DOHH2 (cell line): ENCODE measurements around the gene PRPS1.

ENCODE experiments used
- H3F3A ChIP-seq: fragments of 200-600 bp; sonication (generic), shearing (Covaris generic); 2 replicates; pipeline ENCODE4 v1.6.0; 2016; ENCODE audit warnings: antibody characterized with exemption, mild to moderate bottlenecking; ENCODE audit not compliant: control insufficient read depth, insufficient read depth
- H3K27ac ChIP-seq: fragments of 200-600 bp; sonication (generic); 2 replicates; pipeline ENCODE4 v1.5.1; 2014; ENCODE audit warnings: low read depth, mild to moderate bottlenecking, low read length, moderate library complexity
- H3K27me3 ChIP-seq: fragments of 200-600 bp; sonication (generic); 2 replicates; pipeline ENCODE4 v1.6.1; 2014; ENCODE audit warnings: mild to moderate bottlenecking, low read length, mixed read lengths; ENCODE audit not compliant: control insufficient read depth
- H3K36me3 ChIP-seq: fragments of 200-600 bp; sonication (generic); 2 replicates; pipeline ENCODE4 v1.6.1; 2014; ENCODE audit warnings: mild to moderate bottlenecking, low read length, moderate library complexity, mixed read lengths; ENCODE audit not compliant: control insufficient read depth
- H3K4me1 ChIP-seq: fragments of 200-600 bp; sonication (generic); 2 replicates; pipeline ENCODE4 v1.6.1; 2014; ENCODE audit warnings: mild to moderate bottlenecking, low read length, mixed read lengths; ENCODE audit not compliant: control insufficient read depth
- H3K4me2 ChIP-seq: fragments of 200-600 bp; sonication (generic); 2 replicates; pipeline ENCODE4 v1.6.0; 2014; ENCODE audit warnings: mild to moderate bottlenecking, low read length, moderate library complexity
- H3K4me3 ChIP-seq: fragments of 200-600 bp; sonication (generic); 2 replicates; pipeline ENCODE4 v1.5.1; 2014; ENCODE audit warnings: mild to moderate bottlenecking, low read length, mixed read lengths
- H3K79me2 ChIP-seq: fragments of 200-600 bp; sonication (generic); 2 replicates; pipeline ENCODE4 v1.6.1; 2014; ENCODE audit warnings: mild to moderate bottlenecking, low read length, mixed read lengths; ENCODE audit not compliant: control insufficient read depth
- H3K9me2 ChIP-seq: fragments of 200-600 bp; sonication (generic); replicated peaks from 2 replicates; pipeline ENCODE4 v1.6.1; 2014; ENCODE audit warnings: mild to moderate bottlenecking, low read length, mixed read lengths; ENCODE audit not compliant: control insufficient read depth
- H3K9me3 ChIP-seq: fragments of 200-600 bp; sonication (generic); 2 replicates; pipeline ENCODE4 v1.6.1; 2014; ENCODE audit warnings: antibody characterized with exemption, low read length, mixed read lengths; ENCODE audit not compliant: control insufficient read depth, insufficient read depth
- H4K20me1 ChIP-seq: fragments of 200-600 bp; sonication (generic); 2 replicates; pipeline ENCODE4 v1.6.0; 2014; ENCODE audit warnings: low read depth, mild to moderate bottlenecking, antibody characterized with exemption, low read length, moderate library complexity; ENCODE audit not compliant: control insufficient read depth, insufficient read depth
- EZH2phosphoT487 ChIP-seq: fragments of 200-600 bp; sonication (generic); IDR thresholded peaks from 2 replicates; pipeline ENCODE4 v1.6.1; 2017; ENCODE audit warnings: borderline replicate concordance, mild to moderate bottlenecking, antibody characterized with exemption, low read length, moderate library complexity, mixed read lengths
- TF ChIP-seq, protein P1 (sequence below): fragments of 200-600 bp; sonication (generic); IDR thresholded peaks from one replicate; pipeline ENCODE4 v1.5.1; 2014; ENCODE audit warnings: antibody characterized with exemption, mild to moderate bottlenecking, low read depth, low read length; ENCODE audit not compliant: poor library complexity, severe bottlenecking

PRPS1 gene

DNA sequence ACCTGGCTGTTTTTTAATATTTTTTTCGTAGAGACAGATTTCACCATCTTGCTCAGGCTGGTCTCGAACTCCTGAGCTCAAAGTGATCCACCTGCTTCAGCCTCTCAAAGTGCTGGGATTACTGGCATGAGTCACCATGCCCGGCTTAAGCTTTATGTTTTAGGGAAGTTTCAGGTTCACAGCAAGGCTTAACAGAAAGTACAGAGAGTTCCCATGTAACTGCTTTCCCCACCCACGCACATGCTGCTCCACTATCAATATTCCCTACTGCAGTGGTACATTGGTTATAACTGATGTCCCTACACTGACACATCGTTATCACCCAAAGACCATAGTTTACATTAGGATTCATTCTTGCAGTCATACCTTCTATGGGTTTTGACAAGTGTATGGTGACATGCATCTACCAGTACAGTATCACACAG, 62.7 kb downstream of the PRPS1 start:
- Histone ChIP-seq H4K20me1 (no peaks in the 10 kb centered on the region), H3K4me3 (no peak overlapping the region), H3K4me2 (no peak overlapping the region), H3K36me3 (no peaks in the 10 kb centered on the region), H3K79me2 (no peaks in the 10 kb centered on the region), H3F3A (peaks cover 7% of the 10 kb centered on the region; the same call in 1 of the 2 replicates), H3K4me1 (peaks cover 22% of the 10 kb centered on the region), H3K27ac (no peak overlapping the region), H3K27me3 (no peaks in the 10 kb centered on the region), H3K9me3 (no peaks in the 10 kb centered on the region), H3K9me2 (no peaks in the 10 kb centered on the region)
- TF ChIP-seq, protein P1, sequence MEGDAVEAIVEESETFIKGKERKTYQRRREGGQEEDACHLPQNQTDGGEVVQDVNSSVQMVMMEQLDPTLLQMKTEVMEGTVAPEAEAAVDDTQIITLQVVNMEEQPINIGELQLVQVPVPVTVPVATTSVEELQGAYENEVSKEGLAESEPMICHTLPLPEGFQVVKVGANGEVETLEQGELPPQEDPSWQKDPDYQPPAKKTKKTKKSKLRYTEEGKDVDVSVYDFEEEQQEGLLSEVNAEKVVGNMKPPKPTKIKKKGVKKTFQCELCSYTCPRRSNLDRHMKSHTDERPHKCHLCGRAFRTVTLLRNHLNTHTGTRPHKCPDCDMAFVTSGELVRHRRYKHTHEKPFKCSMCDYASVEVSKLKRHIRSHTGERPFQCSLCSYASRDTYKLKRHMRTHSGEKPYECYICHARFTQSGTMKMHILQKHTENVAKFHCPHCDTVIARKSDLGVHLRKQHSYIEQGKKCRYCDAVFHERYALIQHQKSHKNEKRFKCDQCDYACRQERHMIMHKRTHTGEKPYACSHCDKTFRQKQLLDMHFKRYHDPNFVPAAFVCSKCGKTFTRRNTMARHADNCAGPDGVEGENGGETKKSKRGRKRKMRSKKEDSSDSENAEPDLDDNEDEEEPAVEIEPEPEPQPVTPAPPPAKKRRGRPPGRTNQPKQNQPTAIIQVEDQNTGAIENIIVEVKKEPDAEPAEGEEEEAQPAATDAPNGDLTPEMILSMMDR, result no peak
- no peak for TF ChIP-seq EZH2phosphoT487

DNA sequence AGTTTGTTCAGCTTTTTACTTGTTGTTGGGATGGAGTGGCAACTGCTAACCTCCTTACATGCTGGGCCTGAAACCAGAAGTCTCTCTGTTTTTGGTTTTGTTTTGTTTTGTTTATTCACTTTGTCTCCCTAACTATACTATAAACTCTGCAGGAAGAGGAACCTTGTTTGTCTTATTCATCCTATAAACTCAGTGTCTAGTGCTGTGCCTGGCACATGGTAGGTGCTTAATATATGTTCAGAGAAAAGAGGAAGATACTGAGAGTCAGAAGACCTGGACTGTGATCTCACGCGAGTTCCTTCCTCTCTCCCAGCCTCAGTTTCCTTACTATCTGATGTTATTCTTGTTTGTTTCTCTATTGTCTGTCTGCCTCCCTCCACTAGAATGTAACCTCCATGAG, 71.3 kb downstream of the PRPS1 start:
- Histone ChIP-seq H3K4me1 (peaks cover 35% of the 10 kb centered on the region), H4K20me1 (no peaks in the 10 kb centered on the region), H3K27ac (peak overlapping the region; percentile 90; the same call in 1 of the 2 replicates), H3K79me2 (no peaks in the 10 kb centered on the region), H3K9me3 (no peaks in the 10 kb centered on the region), H3K36me3 (no peaks in the 10 kb centered on the region), H3K4me3 (0 out of 2 replicates have a peak overlapping the region, but pooled peaks have one; percentile 20), H3K4me2 (peak overlapping the region; percentile 72), H3K27me3 (no peaks in the 10 kb centered on the region), H3K9me2 (no peaks in the 10 kb centered on the region), H3F3A (peaks cover 10% of the 10 kb centered on the region)
- TF ChIP-seq, protein P1, result no peak
- no peak for TF ChIP-seq EZH2phosphoT487

DNA sequence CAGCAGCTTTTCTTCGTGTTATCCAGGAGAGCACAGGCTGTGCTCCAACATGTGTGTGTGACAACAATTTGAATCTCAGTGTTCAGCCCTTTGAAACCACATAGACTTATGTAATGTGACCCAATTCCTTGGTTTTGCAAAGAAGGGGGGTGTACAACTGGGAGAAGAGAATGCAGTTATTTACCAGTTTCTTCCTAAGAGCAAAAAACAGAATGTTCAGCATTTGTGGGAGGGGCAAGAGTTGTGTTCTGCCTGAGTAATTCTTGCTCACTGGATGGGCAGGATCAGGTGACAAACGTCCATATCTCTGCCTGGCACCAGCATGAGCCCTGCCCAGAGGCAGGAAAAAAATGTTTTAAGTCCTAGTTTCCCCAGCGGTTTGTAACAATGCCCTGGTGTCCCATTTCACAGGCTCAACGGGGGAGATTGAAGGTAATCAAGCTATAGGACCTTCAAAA, 72.0 kb downstream of the PRPS1 start:
- H3K27ac ChIP-seq, result peak overlapping the region; percentile 90
- peaks cover 10% of the 10 kb centered on the region for H3F3A ChIP-seq
- no peaks in the 10 kb centered on the region for H3K36me3 ChIP-seq
- H3K9me3 ChIP-seq, result no peaks in the 10 kb centered on the region
- H4K20me1 ChIP-seq, result no peaks in the 10 kb centered on the region
- no peak for TF ChIP-seq EZH2phosphoT487
- TF ChIP-seq, protein P1, result no peak
- H3K4me3 ChIP-seq, result peak overlapping the region; percentile 37; the same call in 1 of the 2 replicates
- H3K9me2 ChIP-seq, result no peaks in the 10 kb centered on the region
- H3K27me3 ChIP-seq, result no peaks in the 10 kb centered on the region
- peaks cover 35% of the 10 kb centered on the region for H3K4me1 ChIP-seq
- H3K79me2 ChIP-seq, result no peaks in the 10 kb centered on the region
- peak overlapping the region; percentile 72 for H3K4me2 ChIP-seq
